Measurements from ENCODE around the gene CTSC. TPM values are rescaled to one million over a fixed set of nuclear protein-coding genes. Genes with fewer than 3 reads are reported as not detected.

CTSC gene
- 69.3 and 144 TPM in 2 replicates for total RNA-seq (2016; rRNA removed; fragmentation: Illumina TruSeq; extraction: Trizol)
- total RNA-seq (2016; cell fraction: cytosol; rRNA removed; fragmentation: Illumina TruSeq; extraction: Trizol; ENCODE audit: low read depth) = 10.1 and 12.6 TPM in 2 replicates
- 73.3 and 148 TPM in 2 replicates for total RNA-seq (2016; cell fraction: insoluble cytoplasmic fraction; rRNA removed; fragmentation: Illumina TruSeq; extraction: Trizol)
- 17.2 and 21.5 TPM in 2 replicates for total RNA-seq (2016; cell fraction: membrane; rRNA removed; fragmentation: Illumina TruSeq; extraction: Trizol)
- total RNA-seq (2016; cell fraction: nucleus; rRNA removed; fragmentation: Illumina TruSeq; extraction: Trizol) = 143 and 153 TPM in 2 replicates
- polyA plus RNA-seq (2011; rRNA removed) = 151 and 210 TPM in 2 replicates
- polyA plus RNA-seq (2011; cell fraction: cytosol; rRNA removed) = 144 and 152 TPM in 2 replicates
- polyA plus RNA-seq (2011; cell fraction: nucleus; rRNA removed) = 49.6 and 56.2 TPM in 2 replicates
- polyA plus RNA-seq (2012) = 102 and 112 TPM in 2 replicates
- polyA plus RNA-seq (2016; cell fraction: cytosol; fragmentation: Illumina TruSeq; extraction: Trizol; ENCODE audit: low read depth) = 12.9 TPM in 2 replicates
- 79.7 and 80.7 TPM in 2 replicates for polyA plus RNA-seq (2016; cell fraction: insoluble cytoplasmic fraction; fragmentation: Illumina TruSeq; extraction: Trizol; ENCODE audit: low read depth)
- 19.3 and 20.8 TPM in 2 replicates for polyA plus RNA-seq (2016; cell fraction: membrane; fragmentation: Illumina TruSeq; extraction: Trizol; ENCODE audit: low read depth)
- 187 and 211 TPM in 2 replicates for polyA plus RNA-seq (2016; cell fraction: nucleus; fragmentation: Illumina TruSeq; extraction: Trizol; ENCODE audit: insufficient read depth, low read depth)
- 63.5 and 157 TPM in 2 replicates for polyA minus RNA-seq (2011; rRNA and poly(A)+ RNA removed; ENCODE audit: low replicate concordance)
- polyA minus RNA-seq (2011; cell fraction: cytosol; rRNA and poly(A)+ RNA removed) = 116 and 179 TPM in 2 replicates
- 87.6 and 93.5 TPM in 2 replicates for polyA minus RNA-seq (2011; cell fraction: nucleus; rRNA and poly(A)+ RNA removed)
- Bru-seq, nascent RNA = percentile 82 among the genes with signal in this experiment
- BruChase-seq, experiment 1, labeled RNA remaining after a 6-hour chase = percentile 76 among the genes with signal in this experiment
- BruChase-seq, experiment 2, labeled RNA remaining after a 2-hour chase = percentile 72 among the genes with signal in this experiment
- long read RNA-seq, experiment 1, full-length matches to known transcripts = 122 of 135 reads
- long read RNA-seq, experiment 1, partial matches to known transcripts = 8 of 135 reads
- long read RNA-seq, experiment 1, other reads (novel, unspliced or antisense) = 5 of 135 reads
- long read RNA-seq, experiment 2, full-length matches to known transcripts = 180 of 228 reads
- long read RNA-seq, experiment 2, partial matches to known transcripts = 29 of 228 reads
- long read RNA-seq, experiment 2, other reads (novel, unspliced or antisense) = 19 of 228 reads

DNA sequence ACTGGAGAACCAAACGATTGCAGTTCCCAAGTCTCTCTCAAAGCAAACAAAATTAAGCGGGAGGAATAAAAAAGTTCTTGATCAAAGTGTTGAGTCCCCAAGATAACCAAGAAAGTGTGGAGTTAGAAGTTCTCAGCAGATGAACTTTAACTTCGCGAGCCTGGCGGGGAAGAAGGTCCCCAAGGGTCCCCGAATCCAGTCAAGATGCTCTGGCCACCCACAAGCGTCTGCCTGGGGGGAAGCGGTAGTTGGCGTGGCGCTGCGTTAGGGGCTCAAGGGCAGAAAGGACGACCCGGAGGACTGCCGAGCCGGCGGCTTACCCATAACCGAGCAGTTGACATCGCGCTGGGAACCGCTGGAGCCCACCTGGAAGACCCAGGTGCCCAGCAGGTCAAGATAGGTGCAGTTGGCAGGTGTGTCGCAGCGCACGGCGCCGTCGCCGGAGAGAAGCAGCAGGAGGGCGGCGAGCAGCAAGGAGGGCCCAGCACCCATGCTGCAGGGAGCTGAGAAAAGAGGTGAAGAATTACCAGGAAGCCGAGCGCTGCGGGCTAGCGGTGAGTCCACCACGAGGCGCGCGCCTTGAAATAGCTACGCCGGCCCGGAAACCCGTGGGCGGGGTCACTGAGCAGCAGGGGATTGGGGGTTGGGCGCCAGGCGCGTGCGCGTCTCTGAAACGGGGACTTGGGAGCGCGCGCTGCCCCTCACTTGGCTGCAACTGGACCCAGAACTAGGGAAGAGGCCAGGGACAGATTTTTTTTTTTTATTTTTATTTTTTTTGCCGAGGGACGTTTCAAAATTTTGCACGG, at the start of gene CTSC:
CTSC (minus strand) TSS at position 556 of the 806 bp plus-strand sequence; CDS start at position 492, 64 bp downstream.
- in situ Hi-C loops (cut with HindIII; ENCODE audit: extremely low pct_ligation_motif_present, low pct_unique_long_range_greater_than_20kb) = no loop called here
- H3K9ac ChIP-seq (ENCODE audit: insufficient read depth, low read depth, low read length) = peak within 1 kb of the TSS; percentile 81
- TSS peak; percentile 51 for BruUV-seq (replicated peaks)
- ChIA-PET CTCF (ENCODE audit: low intra/inter-chr PET ratio, low total read pairs) (no interaction called here), POLR2A (interaction anchor here (1.0 kb wide), 2 partner anchors 9 to 1396 kb away, joined by 3 to 5 read pairs; no protein-coding TSS in a partner anchor)
- intact Hi-C loops (cut with micrococcal nuclease; ENCODE audit: unreplicated experiment) = no loop called here
- FAIRE-seq = no peak
- peak within 1 kb of the TSS; percentile 72 for H2AFZ ChIP-seq (ENCODE audit: low read length)
- no peaks in the 10 kb centered on the region for H3K9me3 ChIP-seq (ENCODE audit: low read length)
- H3K79me2 ChIP-seq (ENCODE audit: insufficient read depth, low read length) = peaks cover 15% of the 10 kb centered on the region
- H4K20me1 ChIP-seq (ENCODE audit: insufficient read depth, low read length) = no peaks in the 10 kb centered on the region
- peak within 1 kb of the TSS; percentile 62 to 82 (median 73) for H3K4me3 ChIP-seq (replicated peaks in 1 of 3; ENCODE audit: insufficient read depth in 1 of 3, low read depth in 2 of 3, low read length in 3 of 3)
- H3K4me1 ChIP-seq (ENCODE audit: insufficient read depth, low read length) = peaks cover 24% of the 10 kb centered on the region
- peak within 1 kb of the TSS; percentile 91 for H3K27ac ChIP-seq (ENCODE audit: extremely low read length, insufficient read depth, low read length)
- peak; percentile 73 for DNase-seq (ENCODE audit: low spot score)
- no peaks in the 10 kb centered on the region; a peak in 1 of 5 replicates for H3K27me3 ChIP-seq (ENCODE audit: control insufficient read depth in 1 of 2, insufficient read depth in 2 of 2, low read length in 2 of 2)
- no peaks in the 10 kb centered on the region; a peak in 1 of 5 replicates for H3K36me3 ChIP-seq (replicated peaks in 1 of 2; ENCODE audit: control insufficient read depth in 1 of 2, insufficient read depth in 2 of 2, low read length in 2 of 2)
- H3K4me2 ChIP-seq (ENCODE audit: low read depth, low read length) = peak within 1 kb of the TSS; percentile 77
- 51% methylated on average over 49 of the region's 54 CpGs for WGBS (ENCODE audit: low lambda C conversion rate)
- ATAC-seq = peak; percentile 92
- 0 out of 2 replicates have a peak, but pooled peaks have one; percentile 32 for TF ChIP-seq ZNF607 (CRISPR knock-in tag; IDR thresholded peaks at IDR 0.05; ENCODE audit: borderline replicate concordance)
- no peak for TF ChIP-seq ZFP36L2 (CRISPR knock-in tag; IDR thresholded peaks at IDR 0.05)
- no peak for TF ChIP-seq HOXD1 (CRISPR knock-in tag; IDR thresholded peaks at IDR 0.05)
- TF ChIP-seq MYC (CRISPR knock-in tag; IDR thresholded peaks at IDR 0.05; ENCODE audit: borderline replicate concordance) = peak; percentile 92
- peak; percentile 50; the same call in 1 of the 2 replicates for TF ChIP-seq ZNF264 (CRISPR knock-in tag; IDR thresholded peaks at IDR 0.05)
- TF ChIP-seq ELF3 (CRISPR knock-in tag; IDR thresholded peaks at IDR 0.05) = peak; percentile 65
- no peak; the same call in 1 of the 2 replicates for TF ChIP-seq ZNF350 (CRISPR knock-in tag; IDR thresholded peaks at IDR 0.05; ENCODE audit: borderline replicate concordance, low read depth)
- peak; percentile 60; the same call in 1 of the 2 replicates for TF ChIP-seq ZNF563 (CRISPR knock-in tag; IDR thresholded peaks at IDR 0.05)
- TF ChIP-seq MXD1 (CRISPR knock-in tag; IDR thresholded peaks at IDR 0.05) = peak; percentile 85; the same call in 1 of the 2 replicates
- TF ChIP-seq TAF1 (CRISPR knock-in tag; IDR thresholded peaks at IDR 0.05) = peak; percentile 84
- no peak for TF ChIP-seq CHCHD3 (CRISPR knock-in tag; IDR thresholded peaks at IDR 0.05)
- 0 out of 2 replicates have a peak, but pooled peaks have one; percentile 27 for TF ChIP-seq SOX5 (CRISPR knock-in tag; IDR thresholded peaks at IDR 0.05; ENCODE audit: borderline replicate concordance)
- TF ChIP-seq KDM5B (CRISPR knock-in tag; IDR thresholded peaks at IDR 0.05; ENCODE audit: borderline replicate concordance) = peak; percentile 74; the same call in 1 of the 2 replicates
- TF ChIP-seq ZNF816 (CRISPR knock-in tag; IDR thresholded peaks at IDR 0.05; ENCODE audit: borderline replicate concordance) = peak; percentile 65; the same call in 1 of the 2 replicates
- TF ChIP-seq FOXK1 (CRISPR knock-in tag; IDR thresholded peaks at IDR 0.05; ENCODE audit: borderline replicate concordance, low read depth) = 0 out of 2 replicates have a peak, but pooled peaks have one; percentile 15
- 0 out of 2 replicates have a peak, but pooled peaks have one; percentile 65 for TF ChIP-seq ZNF160 (CRISPR knock-in tag; IDR thresholded peaks at IDR 0.05)
- TF ChIP-seq ZSCAN20 (CRISPR knock-in tag; IDR thresholded peaks at IDR 0.05; ENCODE audit: borderline replicate concordance) = no peak
- peak; percentile 45 for TF ChIP-seq HNRNPLL (IDR thresholded peaks at IDR 0.05; ENCODE audit: low read depth, low read length, poor library complexity, severe bottlenecking)
- TF ChIP-seq KAT8 (CRISPR knock-in tag; IDR thresholded peaks at IDR 0.05) = peak; percentile 62; the same call in 1 of the 2 replicates
